Breast epithelium (tissue), 4 donors: ENCODE results near the gene MLXIP. TPM values are rescaled to one million over a fixed set of nuclear protein-coding genes. Genes with fewer than 3 reads are reported as not detected.

Experiments used
- DNase-seq, 2 donors: peaks; one replicate each; pipeline ENCODE4 v3.0.0-alpha.2; 2019; ENCODE audit warnings: low spot score in 2 of 2
- H3K27ac ChIP-seq, 2 donors: fragments of 200-600 bp; sonication (generic) in 1 of 2; one replicate each; pipeline ENCODE4 v1.5.1; 2016 to 2019; ENCODE audit warnings: mild to moderate bottlenecking in 1 of 2
- H3K27me3 ChIP-seq, 2 donors: fragments of 200-600 bp; sonication (generic) in 1 of 2; one replicate each; pipeline versions ENCODE4 v1.5.1 to v1.6.0; 2017 to 2019; ENCODE audit warnings: control low read depth in 1 of 2, mild to moderate bottlenecking in 1 of 2
- H3K36me3 ChIP-seq: fragments of 200-600 bp; one replicate; pipeline ENCODE4 v1.5.1; 2019
- H3K4me1 ChIP-seq, 2 donors: fragments of 200-600 bp; sonication (generic); one replicate each; pipeline ENCODE4 v1.5.1; 2016 to 2019; ENCODE audit warnings: control low read depth in 1 of 2
- H3K4me3 ChIP-seq, 3 donors: fragments of 200-600 bp; sonication (generic); 1 replicate in 2 of 3; 2 replicates in 1 of 3; pipeline ENCODE4 v1.5.1; 2016 to 2019; ENCODE audit warnings: mild to moderate bottlenecking in 3 of 3, moderate library complexity in 2 of 3
- H3K9me3 ChIP-seq, 2 donors: fragments of 200-600 bp; sonication (generic) in 1 of 2; one replicate each; pipeline ENCODE4 v1.5.1; 2016 to 2019; ENCODE audit warnings: control low read depth in 1 of 2
- CTCF ChIP-seq, 3 donors: fragments of 450-650 bp; IDR thresholded peaks; one replicate each; pipeline ENCODE4 v1.5.1; 2016 to 2017; ENCODE audit warnings: antibody characterized with exemption in 3 of 3, mild to moderate bottlenecking in 3 of 3, moderate library complexity in 3 of 3
- POLR2A ChIP-seq: fragments of 450-650 bp; IDR thresholded peaks from one replicate; pipeline ENCODE4 v1.6.1; 2016; ENCODE audit warnings: antibody characterized with exemption, mild to moderate bottlenecking, moderate library complexity
- POLR2AphosphoS5 ChIP-seq, 3 donors: sonication (generic); formaldehyde crosslinking; IDR thresholded peaks; one replicate each; pipeline ENCODE4 v1.6.1; 2017; ENCODE audit warnings: antibody characterized with exemption in 3 of 3
- intact Hi-C: fragments of 100-400 bp; cut with DNase I; formaldehyde crosslinking; loops from one replicate; pipeline ENCODE4 v1.15.1; 2023; ENCODE audit warnings: low total_unique reads
- total RNA-seq, 3 donors: library from RNA; depleted of rRNA; stranded (reverse); fragments of >200 nt; gene quantifications; one replicate each; pipeline ENCODE4 v1.1.0, GENCODE V29; 2016

The MLXIP gene
- total RNA-seq, 3 donors from 2014 or later: 21.1 to 31.1 (median 28.2) TPM

- Histone ChIP-seq H3K9me3 (no peaks in the 10 kb centered on the region), H3K4me3 (no peak overlapping the region), H3K4me1 (no peaks in the 10 kb centered on the region), H3K36me3 (no peaks in the 10 kb centered on the region), H3K27me3 (no peaks in the 10 kb centered on the region), H3K27ac (no peak overlapping the region)
- no peak for DNase-seq
- TF ChIP-seq POLR2AphosphoS5 (IDR thresholded peaks at IDR 0.05) (no peak), POLR2A (no peak), CTCF (IDR thresholded peaks at IDR 0.05) (no peak)
- intact Hi-C loops: no loop called here
These were observed 88.1 kb downstream of the MLXIP start for GRCh38 chr12:122166422-122167349.

- Histone ChIP-seq H3K27ac (no peak overlapping the region), H3K27me3 (no peaks in the 10 kb centered on the region), H3K4me3 (no peak overlapping the region), H3K4me1 (no peaks in the 10 kb centered on the region), H3K36me3 (no peaks in the 10 kb centered on the region), H3K9me3 (no peaks in the 10 kb centered on the region)
- TF ChIP-seq CTCF (IDR thresholded peaks at IDR 0.05) (no peak), POLR2AphosphoS5 (IDR thresholded peaks at IDR 0.05) (no peak), POLR2A (no peak)
- intact Hi-C loops: no loop called here
- no peak for DNase-seq
These were observed 88.9 kb downstream of the MLXIP start for GRCh38 chr12:122167356-122167925.

- intact Hi-C loops: no loop called here
- TF ChIP-seq CTCF (IDR thresholded peaks at IDR 0.05): no peak
- TF ChIP-seq POLR2A: no peak
- TF ChIP-seq POLR2AphosphoS5 (IDR thresholded peaks at IDR 0.05): no peak
- H3K9me3 ChIP-seq: no peaks in the 10 kb centered on the region
- H3K36me3 ChIP-seq: no peaks in the 10 kb centered on the region
- no peak for DNase-seq
- H3K27me3 ChIP-seq: no peaks in the 10 kb centered on the region
- no peak overlapping the region for H3K4me3 ChIP-seq
- no peaks in the 10 kb centered on the region for H3K4me1 ChIP-seq
- H3K27ac ChIP-seq: no peak overlapping the region
These were observed 89.9 kb downstream of the MLXIP start for GRCh38 chr12:122168492-122168891.

GRCh38 chr12:122171399-122171798, 92.8 kb downstream of the MLXIP start:
- DNase-seq: no peak
- TF ChIP-seq POLR2AphosphoS5 (IDR thresholded peaks at IDR 0.05) (no peak), CTCF (IDR thresholded peaks at IDR 0.05) (no peak), POLR2A (no peak)
- no peaks in the 10 kb centered on the region for H3K27me3 ChIP-seq
- H3K4me1 ChIP-seq: no peaks in the 10 kb centered on the region
- H3K27ac ChIP-seq: no peak overlapping the region
- no peaks in the 10 kb centered on the region for H3K36me3 ChIP-seq
- H3K9me3 ChIP-seq: no peaks in the 10 kb centered on the region
- intact Hi-C loops: no loop called here
- no peak overlapping the region for H3K4me3 ChIP-seq

- intact Hi-C loops: no loop called here
- no peaks in the 10 kb centered on the region for H3K9me3 ChIP-seq
- no peaks in the 10 kb centered on the region for H3K4me1 ChIP-seq
- TF ChIP-seq POLR2AphosphoS5 (IDR thresholded peaks at IDR 0.05) (no peak), POLR2A (no peak), CTCF (IDR thresholded peaks at IDR 0.05) (no peak)
- no peak overlapping the region for H3K4me3 ChIP-seq
- no peaks in the 10 kb centered on the region for H3K36me3 ChIP-seq
- H3K27me3 ChIP-seq: no peaks in the 10 kb centered on the region
- no peak overlapping the region for H3K27ac ChIP-seq
- no peak for DNase-seq
These were observed 93.8 kb downstream of the MLXIP start for GRCh38 chr12:122172262-122172939.
